H7 (cell line): Measurements from ENCODE around the gene MIEF1. TPM values are rescaled to one million over a fixed set of nuclear protein-coding genes. Genes with fewer than 3 reads are reported as not detected.

Source experiments
- total RNA-seq: library from RNA; depleted of rRNA; stranded (reverse); fragments of >200 nt; shearing (Covaris generic); gene quantifications from 2 replicates; pipeline ENCODE4 v1.2.3, GENCODE V29; 2014; rRNA removed

The MIEF1 gene
- total RNA-seq, 1 experiment from 2014 or later: 26.4 TPM

Other genes with a start within 250 kb of the MIEF1 start
- gene RPL3, start 182.7 kb upstream of the MIEF1 start, total RNA-seq: 3,029 and 3,176 TPM in 2 replicates
- gene SYNGR1, start 152.3 kb upstream of the MIEF1 start, total RNA-seq: 24.4 and 37.9 TPM in 2 replicates
- gene TAB1, start 102.5 kb upstream of the MIEF1 start, total RNA-seq: 27.1 and 33.4 TPM in 2 replicates
- gene MGAT3, start 45.3 kb upstream of the MIEF1 start, total RNA-seq: 5.0 and 6.5 TPM in 2 replicates
- 466 and 503 TPM in 2 replicates for gene ATF4, start 18.3 kb downstream of the MIEF1 start, total RNA-seq
- 154 and 210 TPM in 2 replicates for gene RPS19BP1, start 30.5 kb downstream of the MIEF1 start, total RNA-seq
- 0.31 and 0.55 TPM in 2 replicates for gene CACNA1I, start 68.5 kb downstream of the MIEF1 start, total RNA-seq